ENCODE results near the gene PGA4.
"Not testable (repeated sequence)": the region's sequence is repeated elsewhere in the genome, so short reads cannot be mapped to it uniquely, and the experiment has no call there.

DNA sequence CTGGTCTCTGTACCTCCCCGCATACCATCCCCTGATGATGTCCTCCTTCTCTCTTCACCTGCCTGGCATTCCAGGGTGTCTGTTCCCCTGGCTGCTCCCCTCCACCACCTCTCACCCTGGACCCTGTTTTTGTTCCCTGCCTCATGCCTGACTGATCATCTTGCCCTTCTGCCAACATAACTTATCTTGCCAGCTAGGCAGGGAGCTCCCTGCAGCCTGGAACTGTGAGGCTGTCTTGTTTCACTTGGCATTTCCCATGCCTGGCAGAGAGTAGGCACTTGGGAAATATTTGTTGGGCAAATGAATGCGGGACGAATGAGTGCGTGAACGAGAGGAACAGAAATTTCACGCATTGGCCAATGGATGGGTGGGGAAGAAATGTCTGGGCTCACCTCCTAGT, 7.3 kb downstream of the PGA4 start:
- TF ChIP-seq POLR2A (IDR thresholded peaks at IDR 0.05; ENCODE audit: low read length); MAZ (IDR thresholded peaks at IDR 0.05; ENCODE audit: borderline replicate concordance, low read depth, low read length); HOXB13 (CRISPR knock-in tag; IDR thresholded peaks at IDR 0.05; ENCODE audit: low read depth); NFE2L2 (conservative IDR thresholded peaks at IDR 0.05; ENCODE audit: low read length); BHLHE40 (IDR thresholded peaks at IDR 0.05; ENCODE audit: low read depth, low read length); RAD21 (conservative IDR thresholded peaks at IDR 0.05 in 1 of 2, IDR thresholded peaks at IDR 0.05 in 1 of 2); SMC3 (IDR thresholded peaks at IDR 0.05): not testable (repeated sequence)
- TF ChIP-seq, protein P1, sequence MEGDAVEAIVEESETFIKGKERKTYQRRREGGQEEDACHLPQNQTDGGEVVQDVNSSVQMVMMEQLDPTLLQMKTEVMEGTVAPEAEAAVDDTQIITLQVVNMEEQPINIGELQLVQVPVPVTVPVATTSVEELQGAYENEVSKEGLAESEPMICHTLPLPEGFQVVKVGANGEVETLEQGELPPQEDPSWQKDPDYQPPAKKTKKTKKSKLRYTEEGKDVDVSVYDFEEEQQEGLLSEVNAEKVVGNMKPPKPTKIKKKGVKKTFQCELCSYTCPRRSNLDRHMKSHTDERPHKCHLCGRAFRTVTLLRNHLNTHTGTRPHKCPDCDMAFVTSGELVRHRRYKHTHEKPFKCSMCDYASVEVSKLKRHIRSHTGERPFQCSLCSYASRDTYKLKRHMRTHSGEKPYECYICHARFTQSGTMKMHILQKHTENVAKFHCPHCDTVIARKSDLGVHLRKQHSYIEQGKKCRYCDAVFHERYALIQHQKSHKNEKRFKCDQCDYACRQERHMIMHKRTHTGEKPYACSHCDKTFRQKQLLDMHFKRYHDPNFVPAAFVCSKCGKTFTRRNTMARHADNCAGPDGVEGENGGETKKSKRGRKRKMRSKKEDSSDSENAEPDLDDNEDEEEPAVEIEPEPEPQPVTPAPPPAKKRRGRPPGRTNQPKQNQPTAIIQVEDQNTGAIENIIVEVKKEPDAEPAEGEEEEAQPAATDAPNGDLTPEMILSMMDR (IDR thresholded peaks at IDR 0.05): not testable (repeated sequence)

Data from A549 (cell line).